GM10847 (cell line): ENCODE measurements around the gene PPP1R9B.

Experiments used
- POLR2A ChIP-seq: IDR thresholded peaks from 2 replicates; pipeline ENCODE4 v1.6.1; 2011; ENCODE audit not compliant: insufficient read length; ENCODE audit errors: extremely low read depth

PPP1R9B gene

GRCh38 chr17:50123649-50124349 lies 26.7 kb downstream of the PPP1R9B start:
- TF ChIP-seq POLR2A = no peak

- no peak for TF ChIP-seq POLR2A
Observed at GRCh38 chr17:50122945-50123344, 27.5 kb downstream of the PPP1R9B start.

DNA sequence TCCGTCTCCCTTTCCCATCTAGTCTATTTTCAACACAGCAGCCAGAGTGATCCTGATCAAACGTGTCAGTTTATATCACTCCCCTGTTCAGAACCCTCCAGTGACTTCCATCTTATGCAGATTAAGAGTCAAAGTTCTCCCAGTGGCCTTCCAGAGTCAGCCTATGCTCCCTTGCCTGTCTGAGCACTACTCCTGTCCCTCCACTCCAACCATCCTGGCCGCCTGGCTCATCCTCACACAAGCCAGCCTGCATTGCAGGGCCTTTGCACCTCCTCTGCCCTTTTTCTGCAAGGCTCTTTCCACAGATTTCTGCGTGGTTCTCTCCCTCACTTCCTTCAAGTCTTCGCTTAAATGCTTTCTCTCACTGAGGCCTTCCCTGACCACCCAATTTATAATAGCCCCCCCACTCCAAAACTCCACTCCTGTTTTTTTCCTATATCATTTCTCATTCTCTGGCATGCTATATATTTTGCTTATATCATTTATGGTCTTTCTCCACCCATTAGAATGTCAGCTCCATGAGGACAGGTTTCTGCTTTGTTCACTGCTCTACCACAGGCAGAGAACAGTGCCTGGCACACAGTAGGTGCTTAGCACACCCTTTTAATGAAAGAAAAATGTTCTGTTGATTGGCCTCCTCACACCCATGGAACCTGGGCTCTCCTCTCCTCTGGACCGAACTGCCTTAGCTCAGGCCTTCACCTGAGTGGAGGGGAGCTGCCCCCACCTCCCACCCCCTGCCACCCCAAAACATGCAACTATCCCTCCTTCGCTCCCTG lies 29.8 kb downstream of the PPP1R9B start:
- TF ChIP-seq POLR2A = no peak

GRCh38 chr17:50118828-50119218 lies 31.7 kb downstream of the PPP1R9B start:
- no peak for TF ChIP-seq POLR2A

DNA sequence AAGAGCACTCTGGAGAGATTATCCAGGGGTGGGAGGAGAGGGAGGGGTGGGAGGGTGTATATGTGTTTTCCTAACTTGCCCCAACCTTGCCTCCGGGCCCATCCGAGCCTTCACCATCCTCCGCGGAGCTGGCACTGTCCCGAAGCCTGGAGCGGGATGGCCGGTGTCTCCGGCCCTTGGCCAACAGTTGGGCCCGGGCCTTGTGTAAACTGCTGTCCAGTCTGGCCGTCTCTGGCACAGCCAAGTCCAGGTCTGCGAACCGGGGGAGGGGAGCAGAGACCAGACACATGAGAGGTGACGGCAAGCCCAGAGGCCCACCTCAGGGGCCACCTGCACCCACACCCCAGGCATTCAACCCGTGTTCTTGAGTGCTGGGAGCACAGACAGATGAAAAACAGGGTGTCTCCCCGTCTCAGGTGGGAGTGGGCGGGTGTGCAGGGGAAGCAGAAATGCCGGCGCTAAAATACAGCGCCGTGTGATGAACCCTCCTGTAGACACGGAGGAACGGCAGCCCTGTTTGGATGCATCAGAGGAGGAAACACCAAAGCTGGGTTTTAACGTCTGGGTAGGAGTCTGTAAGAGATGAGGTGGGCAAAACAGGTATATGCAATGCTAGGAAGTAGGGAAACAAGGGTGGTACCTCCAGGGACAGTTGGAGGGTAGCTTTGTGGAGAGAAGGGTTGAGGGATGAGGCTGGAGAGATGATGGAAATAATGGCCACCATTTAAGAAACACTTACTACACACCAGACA lies 32.2 kb downstream of the PPP1R9B start:
- TF ChIP-seq POLR2A = no peak

DNA sequence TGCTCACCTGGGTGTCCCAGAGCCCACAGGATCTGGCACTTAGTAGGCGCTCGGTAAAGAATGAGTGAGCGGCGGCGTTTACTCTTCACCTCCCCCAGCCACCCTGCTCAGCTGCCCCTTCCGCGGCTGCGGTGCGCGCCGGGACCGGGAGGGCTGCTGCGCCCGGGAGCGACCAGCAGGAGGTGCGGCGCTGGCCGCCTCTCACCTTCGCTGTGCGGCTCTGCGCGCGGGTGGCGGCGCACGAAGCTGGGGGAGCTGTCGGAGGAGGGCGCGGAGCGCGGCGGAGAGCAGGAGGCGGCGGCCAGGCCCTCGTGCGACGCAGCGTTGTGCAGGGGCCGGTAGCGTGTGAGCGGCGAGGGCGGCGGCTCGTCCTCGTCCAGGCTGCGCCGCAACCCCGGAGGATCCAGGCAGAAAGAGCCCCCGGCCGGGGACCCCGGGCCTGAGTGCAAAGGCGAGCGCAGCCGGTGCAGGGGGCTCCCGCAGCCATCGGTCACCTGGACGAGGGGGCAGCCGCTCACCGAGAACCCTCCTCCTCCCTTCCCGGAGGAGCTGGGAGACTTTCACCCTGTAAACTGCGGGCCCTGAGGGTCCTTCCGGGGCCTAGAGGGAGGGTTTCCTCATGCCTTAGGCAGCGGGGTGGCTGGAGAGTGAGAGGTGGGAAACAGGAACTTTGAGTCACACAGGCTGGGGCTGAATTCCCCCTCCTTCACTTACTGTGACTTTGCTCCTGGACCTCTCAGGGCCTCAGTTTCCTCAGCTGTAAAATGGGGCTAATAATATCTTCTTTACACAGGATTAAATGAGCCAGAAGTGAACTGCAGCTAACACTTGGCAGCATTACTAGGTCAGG lies 33.0 kb downstream of the PPP1R9B start:
- no peak for TF ChIP-seq POLR2A

- no peak for TF ChIP-seq POLR2A
Observed at GRCh38 chr17:50115756-50116155, 34.7 kb downstream of the PPP1R9B start.

- no peak for TF ChIP-seq POLR2A
Observed at GRCh38 chr17:50114849-50115357, 35.6 kb downstream of the PPP1R9B start.

- no peak for TF ChIP-seq POLR2A
Observed at GRCh38 chr17:50114401-50114800, 36.1 kb downstream of the PPP1R9B start.

GRCh38 chr17:50113624-50114320 lies 36.7 kb downstream of the PPP1R9B start:
- TF ChIP-seq POLR2A = no peak

- no peak for TF ChIP-seq POLR2A
Observed at GRCh38 chr17:50112694-50113093, 37.8 kb downstream of the PPP1R9B start.

DNA sequence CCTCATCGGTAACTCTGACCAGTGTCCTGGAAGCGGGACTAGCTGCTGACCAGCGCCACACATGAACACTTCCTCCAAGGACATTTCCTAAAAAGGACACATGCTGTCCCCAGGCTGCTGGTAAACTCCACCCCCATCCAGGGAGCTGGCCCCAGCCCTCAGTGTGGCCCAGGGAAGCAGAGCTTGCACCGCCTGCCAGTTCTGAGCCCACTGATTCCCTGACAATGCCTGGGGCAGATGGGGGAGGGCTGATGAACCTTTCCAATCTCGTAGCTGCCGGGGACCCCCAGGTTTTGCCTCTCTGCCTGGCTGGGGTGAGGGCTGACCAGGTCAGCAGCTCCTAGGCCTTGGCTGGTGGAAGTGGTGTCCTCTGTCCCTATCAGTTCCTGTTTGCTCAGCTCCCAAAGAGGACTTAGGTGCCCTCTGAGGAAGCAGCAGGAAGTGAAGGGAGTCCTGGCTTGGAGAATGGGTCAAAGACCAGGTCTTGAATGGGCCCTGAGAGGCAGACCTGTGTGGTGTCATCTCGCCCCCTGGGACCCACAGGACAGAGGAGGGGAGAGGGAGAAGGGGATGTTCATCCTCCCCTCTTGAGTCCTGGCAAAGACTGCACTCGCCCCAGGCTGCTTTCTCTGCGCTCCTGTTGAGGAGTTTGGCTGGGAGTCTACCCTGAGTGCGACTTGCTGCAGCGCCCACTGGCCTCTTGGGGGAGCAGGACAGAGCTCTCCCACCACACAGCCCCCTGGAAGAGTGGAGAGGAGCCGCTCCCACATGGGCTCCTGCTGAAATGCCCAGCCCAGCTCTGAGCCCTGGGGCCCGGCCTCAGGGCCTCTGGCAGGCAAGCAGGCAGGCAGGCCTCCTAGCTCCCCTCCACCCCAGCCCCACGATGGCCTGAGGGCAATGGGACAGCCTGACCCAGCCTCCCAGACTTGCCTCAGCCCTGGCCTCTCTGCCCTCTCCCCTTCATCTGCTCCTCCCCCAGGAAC lies 38.5 kb downstream of the PPP1R9B start:
- TF ChIP-seq POLR2A = no peak
